ENCODE data around the gene NBR1.

Gene NBR1

DNA sequence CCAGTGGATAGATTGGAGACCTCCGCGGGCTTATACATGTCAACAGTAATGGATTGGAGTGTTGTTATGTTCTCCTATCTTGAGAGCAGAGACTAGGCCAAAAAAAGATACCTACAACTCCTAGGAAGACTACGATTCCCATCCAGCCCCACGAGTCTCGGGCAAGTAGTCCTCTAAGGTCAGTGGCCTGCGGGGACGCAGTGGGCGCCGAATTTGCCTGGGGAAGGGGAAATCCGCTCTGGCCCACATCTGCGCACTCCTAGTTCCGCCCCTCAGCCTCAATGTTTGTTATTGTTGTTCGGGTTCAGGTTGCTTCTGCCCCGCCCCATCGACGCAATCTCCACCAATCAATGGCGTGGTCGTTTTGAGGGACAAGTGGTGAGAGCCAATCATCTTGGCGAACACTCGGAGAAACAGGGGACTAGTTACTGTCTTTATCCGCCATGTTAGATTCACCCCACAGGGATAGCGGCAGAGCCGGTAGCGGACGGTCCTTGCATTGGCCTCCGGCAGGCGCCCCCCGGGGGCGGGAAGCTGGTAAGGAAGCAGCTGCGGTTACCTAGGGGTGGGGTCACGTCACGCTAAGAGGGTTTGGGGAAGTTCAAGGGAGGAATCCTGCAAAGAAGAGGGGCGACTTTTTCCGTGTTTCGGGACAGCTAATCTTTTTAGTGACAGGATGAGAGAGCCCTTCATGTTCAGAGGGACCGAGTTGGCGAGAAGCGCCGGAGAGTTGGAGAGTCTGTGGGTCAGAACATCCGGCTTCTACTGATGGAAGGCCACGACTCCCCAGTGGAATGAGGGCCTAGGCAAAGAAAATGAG lies at the start of gene NBR1 (continued):
- TF ChIP-seq OSR2 (tag by site-specific recombination; IDR thresholded peaks at IDR 0.05): peak; percentile 94
- no peak for TF ChIP-seq ZNF830 (tag by site-specific recombination; IDR thresholded peaks at IDR 0.05; ENCODE audit: low read depth)
- TF ChIP-seq KLF7 (tag by site-specific recombination; IDR thresholded peaks at IDR 0.05; ENCODE audit: borderline replicate concordance): no peak
- TF ChIP-seq ZFHX2 (tag by site-specific recombination; conservative IDR thresholded peaks at IDR 0.05): 0 out of 2 replicates have a peak, but pooled peaks have one; percentile 4
- TF ChIP-seq ZNF112 (tag by site-specific recombination; IDR thresholded peaks at IDR 0.05): no peak
- TF ChIP-seq TRIM28 (IDR thresholded peaks at IDR 0.05; ENCODE audit: borderline replicate concordance, low read length): no peak; the same call in 1 of the 2 replicates
- peak; percentile 42; the same call in 1 of the 2 replicates for TF ChIP-seq ZNF324 (tag by site-specific recombination; IDR thresholded peaks at IDR 0.05)
- TF ChIP-seq ZNF518A (tag by site-specific recombination; conservative IDR thresholded peaks at IDR 0.05; ENCODE audit: low read depth): no peak
- TF ChIP-seq ZSCAN30 (tag by site-specific recombination; IDR thresholded peaks at IDR 0.05): peak; percentile 39
- TF ChIP-seq ZNF777 (tag by site-specific recombination; IDR thresholded peaks at IDR 0.05; ENCODE audit: borderline replicate concordance): no peak; the same call in 1 of the 2 replicates
- no peak for TF ChIP-seq ZNF707 (tag by site-specific recombination; IDR thresholded peaks at IDR 0.05)
- peak; percentile 52; the same call in 1 of the 2 replicates for TF ChIP-seq ZEB2 (tag by site-specific recombination; IDR thresholded peaks at IDR 0.05)
- peak; percentile 58; the same call in 1 of the 2 replicates for TF ChIP-seq IKZF3 (tag by site-specific recombination; IDR thresholded peaks at IDR 0.05)
- TF ChIP-seq ZNF132 (tag by site-specific recombination; IDR thresholded peaks at IDR 0.05; ENCODE audit: borderline replicate concordance): no peak
- TF ChIP-seq GLIS1 (tag by site-specific recombination; IDR thresholded peaks at IDR 0.05): peak; percentile 95
- TF ChIP-seq ZBTB20 (tag by site-specific recombination; IDR thresholded peaks at IDR 0.05): peak; percentile 46
- peak; percentile 67 for TF ChIP-seq ZBTB48 (tag by site-specific recombination; IDR thresholded peaks at IDR 0.05)
- TF ChIP-seq ZNF548 (tag by site-specific recombination; IDR thresholded peaks at IDR 0.05): no peak
- peak; percentile 76; the same call in 1 of the 2 replicates for TF ChIP-seq CTCF (tag by site-specific recombination; IDR thresholded peaks at IDR 0.05)
- peak; percentile 42; the same call in 1 of the 2 replicates for TF ChIP-seq YY2 (tag by site-specific recombination; IDR thresholded peaks at IDR 0.05)
- no peak for TF ChIP-seq ZNF571 (tag by site-specific recombination; IDR thresholded peaks at IDR 0.05)
- TF ChIP-seq, protein P1, sequence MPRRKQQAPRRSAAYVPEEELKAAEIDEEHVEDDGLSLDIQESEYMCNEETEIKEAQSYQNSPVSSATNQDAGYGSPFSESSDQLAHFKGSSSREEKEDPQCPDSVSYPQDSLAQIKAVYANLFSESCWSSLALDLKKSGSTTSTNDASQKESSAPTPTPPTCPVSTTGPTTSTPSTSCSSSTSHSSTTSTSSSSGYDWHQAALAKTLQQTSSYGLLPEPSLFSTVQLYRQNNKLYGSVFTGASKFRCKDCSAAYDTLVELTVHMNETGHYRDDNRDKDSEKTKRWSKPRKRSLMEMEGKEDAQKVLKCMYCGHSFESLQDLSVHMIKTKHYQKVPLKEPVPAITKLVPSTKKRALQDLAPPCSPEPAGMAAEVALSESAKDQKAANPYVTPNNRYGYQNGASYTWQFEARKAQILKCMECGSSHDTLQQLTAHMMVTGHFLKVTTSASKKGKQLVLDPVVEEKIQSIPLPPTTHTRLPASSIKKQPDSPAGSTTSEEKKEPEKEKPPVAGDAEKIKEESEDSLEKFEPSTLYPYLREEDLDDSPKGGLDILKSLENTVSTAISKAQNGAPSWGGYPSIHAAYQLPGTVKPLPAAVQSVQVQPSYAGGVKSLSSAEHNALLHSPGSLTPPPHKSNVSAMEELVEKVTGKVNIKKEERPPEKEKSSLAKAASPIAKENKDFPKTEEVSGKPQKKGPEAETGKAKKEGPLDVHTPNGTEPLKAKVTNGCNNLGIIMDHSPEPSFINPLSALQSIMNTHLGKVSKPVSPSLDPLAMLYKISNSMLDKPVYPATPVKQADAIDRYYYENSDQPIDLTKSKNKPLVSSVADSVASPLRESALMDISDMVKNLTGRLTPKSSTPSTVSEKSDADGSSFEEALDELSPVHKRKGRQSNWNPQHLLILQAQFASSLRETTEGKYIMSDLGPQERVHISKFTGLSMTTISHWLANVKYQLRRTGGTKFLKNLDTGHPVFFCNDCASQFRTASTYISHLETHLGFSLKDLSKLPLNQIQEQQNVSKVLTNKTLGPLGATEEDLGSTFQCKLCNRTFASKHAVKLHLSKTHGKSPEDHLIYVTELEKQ (tag by site-specific recombination; IDR thresholded peaks at IDR 0.05; ENCODE audit: borderline replicate concordance): no peak
- TF ChIP-seq, protein P2, sequence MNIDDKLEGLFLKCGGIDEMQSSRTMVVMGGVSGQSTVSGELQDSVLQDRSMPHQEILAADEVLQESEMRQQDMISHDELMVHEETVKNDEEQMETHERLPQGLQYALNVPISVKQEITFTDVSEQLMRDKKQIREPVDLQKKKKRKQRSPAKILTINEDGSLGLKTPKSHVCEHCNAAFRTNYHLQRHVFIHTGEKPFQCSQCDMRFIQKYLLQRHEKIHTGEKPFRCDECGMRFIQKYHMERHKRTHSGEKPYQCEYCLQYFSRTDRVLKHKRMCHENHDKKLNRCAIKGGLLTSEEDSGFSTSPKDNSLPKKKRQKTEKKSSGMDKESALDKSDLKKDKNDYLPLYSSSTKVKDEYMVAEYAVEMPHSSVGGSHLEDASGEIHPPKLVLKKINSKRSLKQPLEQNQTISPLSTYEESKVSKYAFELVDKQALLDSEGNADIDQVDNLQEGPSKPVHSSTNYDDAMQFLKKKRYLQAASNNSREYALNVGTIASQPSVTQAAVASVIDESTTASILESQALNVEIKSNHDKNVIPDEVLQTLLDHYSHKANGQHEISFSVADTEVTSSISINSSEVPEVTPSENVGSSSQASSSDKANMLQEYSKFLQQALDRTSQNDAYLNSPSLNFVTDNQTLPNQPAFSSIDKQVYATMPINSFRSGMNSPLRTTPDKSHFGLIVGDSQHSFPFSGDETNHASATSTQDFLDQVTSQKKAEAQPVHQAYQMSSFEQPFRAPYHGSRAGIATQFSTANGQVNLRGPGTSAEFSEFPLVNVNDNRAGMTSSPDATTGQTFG (tag by site-specific recombination; IDR thresholded peaks at IDR 0.05; ENCODE audit: borderline replicate concordance): no peak
- TF ChIP-seq ZNF423 (tag by site-specific recombination; IDR thresholded peaks at IDR 0.05): peak; percentile 87; the same call in 1 of the 2 replicates
- TF ChIP-seq SP2 (tag by site-specific recombination; IDR thresholded peaks at IDR 0.05): peak; percentile 98
- no peak for TF ChIP-seq ZNF626 (tag by site-specific recombination; IDR thresholded peaks at IDR 0.05)
- no peak for TF ChIP-seq ZFP69B (tag by site-specific recombination; IDR thresholded peaks at IDR 0.05)

Measured in HEK293 (cell line).